ENCODE results near the gene PSMB8.
A peak's percentile ranks its signal among the peaks of the same experiment; 100 is the strongest.

PSMB8 gene

GRCh38 chr6:32796848-32797776 is 46.7 kb downstream of the PSMB8 start:
- peaks cover 19% of the 10 kb centered on the region for H3K4me1 ChIP-seq (ENCODE audit: insufficient read depth, low read length, severe bottlenecking)
- H3K27ac ChIP-seq (ENCODE audit: low read depth, low read length, poor library complexity, severe bottlenecking): peak overlapping the region; percentile 37
- peak overlapping the region; percentile 99 for H2AFZ ChIP-seq (ENCODE audit: low read length)
- no peaks in the 10 kb centered on the region; the same call in 1 of the 2 replicates for H3K36me3 ChIP-seq (ENCODE audit: insufficient read depth, low read length)
- H3K4me3 ChIP-seq (ENCODE audit: low read depth, low read length, poor library complexity, severe bottlenecking): peak overlapping the region; percentile 42
- H3K9me3 ChIP-seq (ENCODE audit: low read length): peaks cover 7% of the 10 kb centered on the region
- H3K9me2 ChIP-seq (ENCODE audit: low read depth, low read length): no peaks in the 10 kb centered on the region
- H3K9ac ChIP-seq (ENCODE audit: low read length): peak overlapping the region; percentile 39; the same call in 1 of the 2 replicates
- H4K20me1 ChIP-seq (ENCODE audit: insufficient read depth, low read length): no peaks in the 10 kb centered on the region
- no peaks in the 10 kb centered on the region for H3F3A ChIP-seq (ENCODE audit: insufficient read depth, low read length)
- TF ChIP-seq CTCF (IDR thresholded peaks at IDR 0.05; ENCODE audit: low read length) (peak; percentile 80), EZH2 (IDR thresholded peaks at IDR 0.05; ENCODE audit: borderline replicate concordance, low read length) (no peak)
- H3K4me2 ChIP-seq (ENCODE audit: low read length): peak overlapping the region; percentile 74
- H3K27me3 ChIP-seq (ENCODE audit: insufficient read depth, low read length): no peaks in the 10 kb centered on the region
- H3K79me2 ChIP-seq (ENCODE audit: insufficient read depth, low read length): no peaks in the 10 kb centered on the region

GRCh38 chr6:32794510-32794909 is 49.3 kb downstream of the PSMB8 start:
- H3K4me3 ChIP-seq (ENCODE audit: low read depth, low read length, poor library complexity, severe bottlenecking): no peak overlapping the region
- peaks cover 19% of the 10 kb centered on the region for H3K4me1 ChIP-seq (ENCODE audit: insufficient read depth, low read length, severe bottlenecking)
- H3K27ac ChIP-seq (ENCODE audit: low read depth, low read length, poor library complexity, severe bottlenecking): no peak overlapping the region
- no peaks in the 10 kb centered on the region for H3F3A ChIP-seq (ENCODE audit: insufficient read depth, low read length)
- H3K79me2 ChIP-seq (ENCODE audit: insufficient read depth, low read length): no peaks in the 10 kb centered on the region
- no peak overlapping the region for H3K9ac ChIP-seq (ENCODE audit: low read length)
- H2AFZ ChIP-seq (ENCODE audit: low read length): no peak overlapping the region
- no peaks in the 10 kb centered on the region; the same call in 1 of the 2 replicates for H3K27me3 ChIP-seq (ENCODE audit: insufficient read depth, low read length)
- TF ChIP-seq CTCF (IDR thresholded peaks at IDR 0.05; ENCODE audit: low read length) (no peak), EZH2 (IDR thresholded peaks at IDR 0.05; ENCODE audit: borderline replicate concordance, low read length) (no peak)
- H3K4me2 ChIP-seq (ENCODE audit: low read length): no peak overlapping the region
- no peaks in the 10 kb centered on the region for H4K20me1 ChIP-seq (ENCODE audit: insufficient read depth, low read length)
- H3K36me3 ChIP-seq (ENCODE audit: insufficient read depth, low read length): no peaks in the 10 kb centered on the region; the same call in 1 of the 2 replicates
- no peaks in the 10 kb centered on the region for H3K9me2 ChIP-seq (ENCODE audit: low read depth, low read length)
- H3K9me3 ChIP-seq (ENCODE audit: low read length): peaks cover 7% of the 10 kb centered on the region

- Histone ChIP-seq H4K20me1 (ENCODE audit: insufficient read depth, low read length) (no peaks in the 10 kb centered on the region), H3K4me1 (ENCODE audit: insufficient read depth, low read length, severe bottlenecking) (peaks cover 19% of the 10 kb centered on the region), H2AFZ (ENCODE audit: low read length) (no peak overlapping the region), H3K9me2 (ENCODE audit: low read depth, low read length) (no peaks in the 10 kb centered on the region), H3K27me3 (ENCODE audit: insufficient read depth, low read length) (no peaks in the 10 kb centered on the region; the same call in 1 of the 2 replicates), H3K79me2 (ENCODE audit: insufficient read depth, low read length) (no peaks in the 10 kb centered on the region), H3K9me3 (ENCODE audit: low read length) (no peaks in the 10 kb centered on the region), H3K9ac (ENCODE audit: low read length) (no peak overlapping the region), H3K36me3 (ENCODE audit: insufficient read depth, low read length) (no peaks in the 10 kb centered on the region), H3K27ac (ENCODE audit: low read depth, low read length, poor library complexity, severe bottlenecking) (no peak overlapping the region), H3K4me3 (ENCODE audit: low read depth, low read length, poor library complexity, severe bottlenecking) (no peak overlapping the region), H3K4me2 (ENCODE audit: low read length) (no peak overlapping the region), H3F3A (ENCODE audit: insufficient read depth, low read length) (no peaks in the 10 kb centered on the region)
- TF ChIP-seq EZH2 (IDR thresholded peaks at IDR 0.05; ENCODE audit: borderline replicate concordance, low read length) (no peak), CTCF (IDR thresholded peaks at IDR 0.05; ENCODE audit: low read length) (no peak)
Observed at GRCh38 chr6:32792901-32793435, 50.9 kb downstream of the PSMB8 start.

Data from OCI-LY1 (cell line).